ENCODE data around the gene NEO1. TPM values are rescaled to one million over a fixed set of nuclear protein-coding genes. Genes with fewer than 3 reads are reported as not detected.

Gene NEO1
- total RNA-seq, 1 donor from 2014 or later, result 21.8 TPM

DNA sequence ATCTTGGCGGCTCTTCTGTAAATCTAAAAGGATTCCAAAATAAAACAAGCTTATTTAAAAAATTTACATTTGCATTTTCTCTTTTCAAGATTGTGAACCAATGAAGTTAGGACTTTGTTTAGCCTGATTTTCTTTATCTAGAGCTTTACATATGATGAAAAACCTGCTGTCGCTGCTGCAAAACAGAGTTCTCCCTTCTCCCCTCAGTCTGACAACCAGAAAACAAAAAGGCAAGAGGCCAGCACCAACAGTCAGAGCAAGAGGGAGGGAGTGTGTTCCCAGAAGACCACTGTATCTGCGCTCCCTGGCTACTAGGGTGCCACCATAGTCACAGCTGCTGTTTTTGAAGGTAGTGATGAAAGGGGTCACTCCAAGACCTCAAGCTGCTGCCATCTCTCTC, 33.1 kb upstream of the NEO1 start:
- intact Hi-C loops (cut with DNase I), result no loop called here
- H3K4me3 ChIP-seq, result no peak overlapping the region
- no peaks in the 10 kb centered on the region for H3K9me3 ChIP-seq
- H3K27me3 ChIP-seq, result no peaks in the 10 kb centered on the region
- no peaks in the 10 kb centered on the region for H3K4me1 ChIP-seq
- DNase-seq (ENCODE audit: low spot score in 2 of 2), result no peak
- TF ChIP-seq, protein P1, sequence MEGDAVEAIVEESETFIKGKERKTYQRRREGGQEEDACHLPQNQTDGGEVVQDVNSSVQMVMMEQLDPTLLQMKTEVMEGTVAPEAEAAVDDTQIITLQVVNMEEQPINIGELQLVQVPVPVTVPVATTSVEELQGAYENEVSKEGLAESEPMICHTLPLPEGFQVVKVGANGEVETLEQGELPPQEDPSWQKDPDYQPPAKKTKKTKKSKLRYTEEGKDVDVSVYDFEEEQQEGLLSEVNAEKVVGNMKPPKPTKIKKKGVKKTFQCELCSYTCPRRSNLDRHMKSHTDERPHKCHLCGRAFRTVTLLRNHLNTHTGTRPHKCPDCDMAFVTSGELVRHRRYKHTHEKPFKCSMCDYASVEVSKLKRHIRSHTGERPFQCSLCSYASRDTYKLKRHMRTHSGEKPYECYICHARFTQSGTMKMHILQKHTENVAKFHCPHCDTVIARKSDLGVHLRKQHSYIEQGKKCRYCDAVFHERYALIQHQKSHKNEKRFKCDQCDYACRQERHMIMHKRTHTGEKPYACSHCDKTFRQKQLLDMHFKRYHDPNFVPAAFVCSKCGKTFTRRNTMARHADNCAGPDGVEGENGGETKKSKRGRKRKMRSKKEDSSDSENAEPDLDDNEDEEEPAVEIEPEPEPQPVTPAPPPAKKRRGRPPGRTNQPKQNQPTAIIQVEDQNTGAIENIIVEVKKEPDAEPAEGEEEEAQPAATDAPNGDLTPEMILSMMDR (IDR thresholded peaks at IDR 0.05), result no peak
- no peak overlapping the region for H3K27ac ChIP-seq
- H3K36me3 ChIP-seq, result no peaks in the 10 kb centered on the region

DNA sequence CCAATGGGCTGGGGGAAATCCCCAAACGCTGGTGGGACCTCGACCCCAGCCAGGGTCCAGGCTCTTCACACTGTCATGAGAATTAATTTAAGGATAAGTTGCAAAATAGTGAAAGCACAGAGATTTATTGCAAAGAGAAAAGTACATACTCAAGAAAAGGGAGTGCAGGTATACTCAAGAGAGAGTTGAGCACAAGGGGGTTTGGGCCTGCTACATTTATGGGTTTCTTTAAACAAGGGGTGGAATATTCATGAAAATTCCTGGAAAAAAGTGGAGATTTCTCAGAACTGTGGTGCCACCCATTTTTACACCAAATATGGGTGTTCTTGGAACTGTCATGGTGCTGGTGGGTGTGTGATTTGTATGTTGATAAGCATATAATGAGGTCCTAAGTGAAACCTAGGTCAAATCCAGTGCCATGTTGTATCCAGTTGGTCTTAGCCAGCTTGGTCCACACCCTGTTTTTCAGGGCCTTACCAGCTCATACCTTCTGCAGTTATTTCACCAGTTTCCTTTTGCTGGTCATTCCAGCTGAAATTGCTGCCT, 32.6 kb upstream of the NEO1 start:
- H3K27me3 ChIP-seq, result no peaks in the 10 kb centered on the region
- no peak overlapping the region for H3K4me3 ChIP-seq
- TF ChIP-seq, protein P1 (IDR thresholded peaks at IDR 0.05), result no peak
- intact Hi-C loops (cut with DNase I), result no loop called here
- H3K36me3 ChIP-seq, result no peaks in the 10 kb centered on the region
- no peak overlapping the region for H3K27ac ChIP-seq
- no peaks in the 10 kb centered on the region for H3K9me3 ChIP-seq
- DNase-seq (ENCODE audit: low spot score in 2 of 2), result no peak
- H3K4me1 ChIP-seq, result no peaks in the 10 kb centered on the region

DNA sequence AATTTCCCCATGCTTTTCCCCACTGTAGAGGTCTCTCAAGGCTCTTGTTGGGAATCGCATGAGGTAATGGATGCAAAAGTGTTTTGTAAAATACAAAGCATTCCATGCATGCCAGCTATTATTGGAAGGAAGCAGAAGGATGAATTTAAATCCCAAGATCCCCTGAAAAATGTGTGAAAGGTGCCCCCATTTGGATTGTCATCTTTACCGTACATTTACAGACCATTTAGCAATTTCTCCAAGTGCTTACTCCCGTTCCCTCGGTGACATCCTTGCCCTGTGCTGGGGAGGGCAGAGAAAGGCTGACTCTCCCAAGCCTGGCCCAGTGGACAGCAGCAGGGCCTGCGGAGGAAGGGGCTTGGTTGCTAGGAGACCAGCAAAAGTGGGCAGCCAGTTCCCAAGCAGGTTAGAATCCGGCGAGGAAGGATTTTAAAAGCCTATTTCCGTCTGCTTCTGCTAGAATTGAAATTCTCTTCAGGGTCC, 31.1 kb upstream of the NEO1 start:
- intact Hi-C loops (cut with DNase I), result no loop called here
- Histone ChIP-seq H3K4me3 (no peak overlapping the region), H3K36me3 (no peaks in the 10 kb centered on the region), H3K27ac (no peak overlapping the region), H3K27me3 (no peaks in the 10 kb centered on the region), H3K9me3 (no peaks in the 10 kb centered on the region), H3K4me1 (no peaks in the 10 kb centered on the region)
- TF ChIP-seq, protein P1 (IDR thresholded peaks at IDR 0.05), result no peak
- no peak for DNase-seq (ENCODE audit: low spot score in 2 of 2)

DNA sequence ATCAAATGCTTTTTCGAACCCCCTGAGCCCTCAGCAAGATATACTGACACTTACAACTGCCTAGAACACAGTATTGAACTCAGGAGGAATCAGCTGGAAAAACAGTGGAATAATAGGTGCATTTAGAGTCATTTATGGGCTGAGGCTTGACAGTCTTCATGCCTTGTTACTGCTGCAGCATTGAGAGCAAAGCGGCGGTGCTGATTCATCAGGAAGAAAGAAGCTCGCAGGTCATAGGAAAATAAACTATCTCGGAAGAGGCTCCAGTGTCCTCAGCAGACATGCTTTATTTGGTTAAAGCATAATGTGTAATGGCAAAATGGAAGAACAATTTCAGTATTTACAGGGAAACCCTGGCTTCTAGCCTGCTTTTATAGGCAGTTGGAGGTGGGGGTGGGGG, 30.1 kb upstream of the NEO1 start:
- H3K9me3 ChIP-seq, result no peaks in the 10 kb centered on the region
- no peaks in the 10 kb centered on the region for H3K4me1 ChIP-seq
- intact Hi-C loops (cut with DNase I), result no loop called here
- no peaks in the 10 kb centered on the region for H3K27me3 ChIP-seq
- TF ChIP-seq, protein P1 (IDR thresholded peaks at IDR 0.05), result no peak
- no peak for DNase-seq (ENCODE audit: low spot score in 2 of 2)
- no peak overlapping the region for H3K27ac ChIP-seq
- H3K36me3 ChIP-seq, result no peaks in the 10 kb centered on the region
- no peak overlapping the region for H3K4me3 ChIP-seq

DNA sequence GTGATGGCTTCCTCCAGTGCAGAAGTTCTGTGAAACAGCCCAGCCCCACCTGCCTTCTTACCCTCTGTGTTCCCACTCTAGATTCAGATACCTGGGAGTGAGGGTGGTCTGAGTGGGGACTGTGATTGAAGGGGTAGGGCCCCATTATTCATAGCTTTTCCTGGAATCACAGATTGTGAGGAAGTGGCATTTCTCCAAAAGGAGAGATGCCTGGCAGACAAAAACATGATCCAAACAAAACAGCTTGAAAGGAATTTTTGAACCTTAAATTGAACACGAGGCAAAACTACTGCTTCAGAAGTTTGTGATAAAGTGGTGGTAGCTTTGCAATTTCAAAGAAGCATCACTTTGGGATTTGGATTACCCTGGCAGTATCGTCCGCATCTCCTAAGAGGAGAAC, 29.2 kb upstream of the NEO1 start:
- Histone ChIP-seq H3K27ac (no peak overlapping the region), H3K27me3 (no peaks in the 10 kb centered on the region), H3K4me3 (no peak overlapping the region), H3K36me3 (no peaks in the 10 kb centered on the region), H3K4me1 (no peaks in the 10 kb centered on the region), H3K9me3 (no peaks in the 10 kb centered on the region)
- no peak for DNase-seq (ENCODE audit: low spot score in 2 of 2)
- TF ChIP-seq, protein P1 (IDR thresholded peaks at IDR 0.05), result no peak
- intact Hi-C loops (cut with DNase I), result no loop called here

DNA sequence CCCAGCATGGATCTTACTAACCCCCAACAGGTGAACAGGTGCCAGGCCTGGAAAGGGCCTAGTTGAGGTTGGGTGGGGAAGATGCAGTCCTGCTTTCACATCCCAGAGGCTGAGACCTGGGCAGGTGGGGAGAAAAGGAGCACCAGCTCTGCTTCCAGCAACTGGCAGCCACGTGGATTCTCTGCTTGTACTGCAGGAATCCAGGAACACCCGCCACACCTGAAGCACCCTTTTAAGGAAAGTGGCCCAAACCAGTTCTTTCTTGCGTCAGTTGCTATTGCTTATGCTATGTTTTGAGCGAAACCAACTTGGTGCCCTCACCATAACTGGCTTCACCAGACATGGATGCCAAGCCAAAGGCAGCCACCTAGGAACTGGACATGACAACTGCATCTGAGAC, 28.1 kb upstream of the NEO1 start:
- TF ChIP-seq, protein P1 (IDR thresholded peaks at IDR 0.05), result no peak

More for the DNA sequence above, 28.1 kb upstream of the NEO1 start:
- no peak for DNase-seq (ENCODE audit: low spot score in 2 of 2)
- H3K4me3 ChIP-seq, result no peak overlapping the region
- H3K36me3 ChIP-seq, result no peaks in the 10 kb centered on the region
- intact Hi-C loops (cut with DNase I), result no loop called here
- no peaks in the 10 kb centered on the region for H3K27me3 ChIP-seq
- no peaks in the 10 kb centered on the region for H3K4me1 ChIP-seq
- H3K27ac ChIP-seq, result no peak overlapping the region
- no peaks in the 10 kb centered on the region for H3K9me3 ChIP-seq
